Fibroblast of skin of left biceps (primary cell): ENCODE data around the gene TCOF1.

ENCODE experiments used
- DNase-seq, 2 experiments: peaks; one replicate each; pipeline ENCODE4 v3.0.0-alpha.2; 2013; ENCODE audit warnings: low read depth in 2 of 2

TCOF1 gene

GRCh38 chr5:150323092-150323491 is 34.4 kb upstream of the TCOF1 start:
- no peak for DNase-seq

- no peak for DNase-seq
Measured at GRCh38 chr5:150323819-150324218, 33.7 kb upstream of the TCOF1 start.

- no peak for DNase-seq
Measured at GRCh38 chr5:150325426-150325825, 32.1 kb upstream of the TCOF1 start.

GRCh38 chr5:150326707-150327106 is 30.8 kb upstream of the TCOF1 start:
- DNase-seq: no peak

DNA sequence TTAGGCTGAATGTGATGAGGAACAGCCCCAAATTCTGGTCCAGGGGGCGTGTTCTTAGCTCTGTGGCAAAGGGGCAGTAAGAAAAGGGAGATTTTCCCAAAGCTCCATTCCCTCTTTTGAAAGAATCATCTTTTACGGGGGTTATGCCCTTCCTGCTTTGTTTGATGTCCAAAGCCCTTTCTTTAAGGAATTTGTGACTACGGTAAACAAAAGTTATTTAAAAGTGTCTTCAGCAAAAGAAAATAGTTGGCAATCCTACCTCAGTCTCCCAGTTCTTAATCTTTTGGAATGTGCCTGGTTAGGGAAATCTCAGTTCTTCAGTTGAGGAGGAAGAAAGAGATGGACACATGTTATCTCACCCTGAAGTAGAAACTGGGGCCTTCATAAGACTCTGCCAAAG is 30.4 kb upstream of the TCOF1 start:
- DNase-seq: no peak

- DNase-seq: no peak
Measured at GRCh38 chr5:150328515-150328914, 29.0 kb upstream of the TCOF1 start.

GRCh38 chr5:150329038-150329437 is 28.5 kb upstream of the TCOF1 start:
- DNase-seq: no peak

DNA sequence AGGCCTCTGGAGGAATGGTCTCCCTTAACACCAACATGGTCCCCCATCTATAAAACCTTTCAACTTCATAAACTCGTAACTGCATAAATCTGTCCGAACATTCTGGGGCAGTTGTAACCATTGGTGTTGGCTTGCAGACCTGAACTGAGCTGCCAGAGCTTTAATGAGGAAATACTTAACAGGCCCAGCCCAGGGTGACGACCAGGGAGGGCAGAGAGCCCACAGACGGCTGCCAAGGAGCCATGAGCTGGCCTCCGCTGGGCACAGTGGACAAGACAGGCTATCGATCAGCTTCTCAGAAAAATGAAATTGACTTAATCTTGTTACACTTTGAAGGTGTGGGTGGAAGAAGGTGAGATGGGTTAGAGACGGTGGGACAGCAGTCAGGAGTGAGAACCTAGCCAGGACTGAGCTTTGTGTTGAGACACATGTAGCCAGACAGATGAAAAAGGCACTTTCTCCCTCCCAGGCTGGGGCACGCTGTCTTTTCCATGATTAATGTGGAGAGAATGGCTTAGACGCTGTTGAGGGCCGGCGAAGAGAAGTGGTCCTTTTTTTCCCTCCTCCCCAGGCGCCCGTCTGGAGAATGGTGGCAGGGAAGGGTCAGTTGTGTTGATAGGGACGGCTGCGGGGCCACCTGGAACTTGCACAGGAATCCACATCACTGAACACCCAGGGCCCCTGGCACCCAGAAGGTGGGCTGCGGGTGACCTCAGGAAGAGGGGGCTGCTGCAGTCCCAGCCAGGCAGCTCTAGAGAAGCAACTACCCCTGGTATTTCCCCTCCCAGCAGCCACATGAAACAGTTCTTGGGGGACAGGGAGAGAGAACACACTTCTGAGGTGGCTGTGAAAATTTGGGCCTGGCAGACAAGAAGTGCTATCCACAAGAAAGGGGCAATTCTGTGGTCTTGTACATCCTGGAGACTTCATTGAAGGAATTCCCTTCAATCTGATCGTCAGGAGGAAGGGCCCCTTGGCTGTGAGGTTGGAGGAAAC is 27.3 kb upstream of the TCOF1 start:
- DNase-seq: no peak

- no peak for DNase-seq
Measured at GRCh38 chr5:150333400-150333799, 24.1 kb upstream of the TCOF1 start.

DNA sequence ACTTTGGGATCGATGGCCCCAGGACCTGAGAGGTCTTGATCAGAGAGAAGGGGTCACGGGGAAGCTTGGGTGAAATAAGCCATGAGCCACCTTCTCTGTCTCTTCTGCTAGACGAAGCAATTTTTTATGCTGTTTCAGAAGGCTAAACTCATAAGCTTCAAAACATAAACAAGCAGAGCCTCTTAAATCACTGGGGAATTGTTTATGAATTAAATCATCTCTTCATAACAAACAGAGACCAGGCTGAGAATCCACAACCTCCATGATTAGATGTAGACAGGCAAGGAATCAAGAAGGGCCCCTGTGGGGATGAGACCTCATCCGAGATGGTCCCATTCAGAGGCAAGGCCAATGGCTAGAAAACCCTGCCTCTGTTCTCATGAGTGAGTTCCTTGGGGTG is 21.7 kb upstream of the TCOF1 start:
- DNase-seq: no peak

DNA sequence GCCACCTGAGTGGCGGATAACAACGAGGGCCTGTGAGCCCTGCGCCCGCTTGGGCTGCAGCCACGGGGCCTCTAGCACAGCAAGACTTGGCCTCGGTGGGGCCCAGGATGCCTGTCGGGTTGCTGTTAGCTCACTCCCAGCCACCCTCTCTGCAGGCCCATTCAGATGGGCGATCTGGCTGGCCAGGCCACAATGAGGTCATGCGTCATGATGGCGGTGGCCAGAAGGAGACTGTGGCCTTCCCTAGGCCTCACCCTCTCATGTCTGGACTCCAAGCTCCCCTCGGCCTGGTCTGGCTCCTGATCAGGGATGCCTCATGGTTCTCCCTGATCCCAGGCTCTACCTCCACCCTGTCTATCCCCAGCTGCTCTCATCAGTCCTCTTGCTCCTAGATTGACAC is 19.0 kb upstream of the TCOF1 start:
- DNase-seq: no peak

DNA sequence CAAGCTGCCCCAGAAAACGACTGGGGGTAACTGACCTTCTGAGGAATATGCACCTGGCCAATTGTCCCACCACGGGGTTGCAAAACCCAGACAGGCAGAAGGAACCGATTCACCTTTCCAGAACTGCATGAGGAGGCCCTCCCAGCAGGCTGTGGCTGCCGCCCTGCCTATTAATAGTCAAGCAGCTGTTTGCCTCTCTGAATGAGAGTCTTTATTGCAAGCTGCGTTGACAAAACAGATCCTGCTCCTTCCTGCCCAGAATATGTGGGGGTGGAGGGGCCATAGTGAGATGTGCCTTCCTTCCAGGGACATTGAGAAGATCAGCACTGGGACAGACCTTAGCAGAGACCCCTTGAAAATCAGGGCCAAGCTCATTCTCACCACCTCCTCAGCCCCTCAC is 18.3 kb upstream of the TCOF1 start:
- DNase-seq: no peak

DNA sequence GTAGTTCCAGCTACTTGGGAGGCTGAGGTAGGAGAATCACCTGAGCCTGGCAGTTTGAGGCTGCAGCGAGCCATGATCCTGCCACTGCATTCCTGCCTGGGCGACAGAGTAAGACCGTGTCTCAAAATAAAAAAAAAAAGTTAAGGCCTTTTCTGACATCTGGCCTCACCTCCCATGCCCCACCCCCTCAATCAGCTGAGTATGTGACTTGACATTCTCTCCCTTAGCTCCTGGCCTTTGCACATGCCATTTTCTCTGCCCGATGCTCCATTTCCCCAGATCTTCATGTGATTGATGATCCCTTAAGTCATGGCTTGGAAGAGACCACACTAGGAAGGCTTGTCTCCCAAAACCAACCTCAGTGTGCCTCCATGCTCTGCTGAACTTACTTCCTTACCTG is 17.7 kb upstream of the TCOF1 start:
- DNase-seq: no peak

DNA sequence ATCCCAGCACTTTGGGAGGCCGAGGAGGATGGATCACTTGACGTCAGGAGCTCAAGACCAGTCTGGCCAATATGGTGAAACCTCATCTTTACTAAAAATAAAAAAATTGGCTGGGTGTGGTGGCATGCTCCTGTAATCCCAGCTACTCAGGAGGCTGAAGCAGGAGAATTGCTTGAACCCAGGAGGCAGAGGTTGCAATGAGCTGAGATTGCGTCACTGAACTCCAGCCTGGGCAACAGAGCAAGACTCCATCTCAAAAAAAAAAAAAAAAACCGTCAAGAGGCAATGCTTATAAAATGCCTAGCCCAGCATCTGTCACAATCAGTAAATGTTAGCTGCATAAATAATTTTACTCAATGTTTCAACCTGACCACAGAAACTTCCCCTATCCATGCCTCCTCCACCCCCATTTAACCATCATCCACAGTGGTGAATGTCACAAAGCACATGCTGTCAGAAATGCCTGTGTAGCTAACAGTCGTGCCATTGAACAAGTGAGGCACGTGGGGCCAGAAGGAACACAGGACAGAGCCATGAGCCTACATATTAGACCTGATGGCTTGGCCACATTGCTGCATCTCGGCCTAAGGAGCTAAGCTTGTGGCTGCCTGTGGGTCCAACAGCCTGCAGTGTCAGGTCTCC is 16.8 kb upstream of the TCOF1 start:
- no peak for DNase-seq

GRCh38 chr5:150341331-150341730 is 16.2 kb upstream of the TCOF1 start:
- DNase-seq: no peak

DNA sequence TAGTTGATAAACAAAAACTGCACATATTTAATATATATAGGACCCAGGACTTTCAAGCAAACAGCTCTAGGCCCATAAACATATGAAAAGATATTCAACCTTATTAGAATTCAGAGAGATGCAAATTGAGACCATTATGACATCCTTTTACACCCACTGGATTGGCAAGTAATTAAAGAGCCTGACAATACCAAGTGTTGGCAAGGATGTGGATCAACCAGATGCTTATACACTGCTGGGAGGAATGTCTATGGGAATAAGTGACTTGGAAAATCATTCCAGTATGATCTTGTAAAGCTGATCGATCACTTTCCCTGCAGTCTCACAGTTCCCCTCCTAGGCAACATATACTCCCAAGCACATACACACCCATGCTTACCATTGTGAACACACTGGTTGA is 15.5 kb upstream of the TCOF1 start:
- no peak for DNase-seq

DNA sequence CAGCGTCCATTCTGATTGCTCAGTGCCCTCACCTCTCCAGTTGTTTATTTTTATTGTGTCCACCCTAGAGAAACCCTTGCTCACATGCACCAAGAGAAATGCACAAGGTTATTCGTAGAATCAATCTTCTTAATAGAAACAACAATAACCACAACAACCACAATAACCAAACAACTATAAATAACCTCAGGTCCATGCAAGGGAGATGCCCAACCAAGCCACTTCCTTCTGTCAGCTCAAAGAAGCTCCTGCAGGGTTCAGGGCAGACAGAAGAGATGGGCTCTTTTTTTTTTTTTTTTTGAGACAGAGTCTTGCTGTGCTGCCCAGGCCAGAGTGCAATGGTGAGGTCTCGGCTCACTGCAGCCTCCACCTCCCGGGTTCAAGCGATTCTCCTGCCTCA is 14.9 kb upstream of the TCOF1 start:
- no peak for DNase-seq

DNA sequence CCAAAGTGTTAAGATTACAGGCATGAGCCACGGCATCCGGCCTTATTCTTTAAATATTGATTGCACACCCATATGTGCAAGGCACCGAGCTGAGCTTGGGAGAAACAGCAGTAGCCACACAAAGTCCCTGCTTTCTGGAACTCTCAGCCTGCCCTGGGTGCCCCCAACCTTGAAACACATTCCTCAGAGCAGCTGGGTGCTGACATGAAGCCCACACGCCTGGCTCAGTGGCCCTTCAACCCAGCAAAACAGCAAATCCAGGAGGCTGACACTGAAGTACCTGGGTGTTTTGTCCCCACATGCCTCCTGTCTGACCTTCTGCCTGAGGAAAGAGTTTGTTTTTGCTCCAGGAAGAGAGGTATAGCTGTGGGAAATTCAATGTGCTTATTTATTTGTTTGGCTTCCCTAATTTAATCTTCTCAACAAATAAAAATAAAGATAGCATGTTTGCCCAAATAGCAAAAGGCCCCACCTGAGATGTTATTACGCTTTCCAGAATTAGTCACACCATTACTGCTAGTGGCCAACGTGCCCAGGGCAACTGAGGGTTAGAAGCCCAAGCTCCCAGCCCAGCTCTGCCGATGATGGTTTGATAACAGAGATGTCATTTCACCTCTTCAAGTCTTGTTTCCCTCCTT is 13.4 kb upstream of the TCOF1 start:
- DNase-seq: no peak

DNA sequence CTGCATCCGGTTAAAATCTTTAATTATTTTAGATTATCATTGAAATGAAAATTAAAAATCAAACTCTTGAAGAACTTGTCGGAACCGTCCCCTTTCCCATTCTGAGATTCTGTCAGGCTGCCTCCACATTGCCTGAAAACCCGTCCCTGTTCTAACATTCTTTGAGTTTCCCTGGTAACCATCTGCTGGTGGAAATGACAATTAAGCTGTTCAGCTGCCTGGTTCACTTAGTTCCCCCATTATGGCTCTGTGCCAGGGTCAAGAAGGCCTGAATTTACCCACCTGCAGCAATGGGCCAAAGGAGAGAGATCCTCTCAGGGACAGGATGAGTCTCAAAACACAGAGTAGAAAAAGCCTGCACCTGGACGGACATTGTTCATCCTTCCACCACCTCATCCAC is 11.8 kb upstream of the TCOF1 start:
- DNase-seq: no peak

DNA sequence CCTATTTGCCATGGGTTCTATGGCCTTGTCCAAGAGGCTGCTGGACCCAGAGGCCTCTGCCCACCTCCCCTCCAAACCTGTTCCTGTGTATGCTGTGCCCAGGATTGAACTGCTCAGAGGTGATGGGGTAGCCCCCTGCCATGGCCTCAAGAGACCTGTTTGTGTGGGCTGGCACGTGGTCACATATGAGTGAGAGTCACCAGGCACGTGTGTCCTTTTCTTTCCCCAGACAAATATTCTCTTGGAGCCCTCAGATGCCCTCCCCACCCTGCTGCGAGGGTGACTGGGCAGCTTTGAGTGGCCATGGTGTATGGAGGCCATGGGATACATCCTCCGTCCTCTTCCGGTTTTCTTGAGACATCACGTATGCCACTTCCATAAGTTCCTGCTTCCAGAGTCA is 10.9 kb upstream of the TCOF1 start:
- DNase-seq: no peak

- no peak for DNase-seq
Measured at GRCh38 chr5:150347003-150347402, 10.5 kb upstream of the TCOF1 start.

- no peak for DNase-seq
Measured at GRCh38 chr5:150347451-150347850, 10.0 kb upstream of the TCOF1 start.
